ENCODE results near the gene TTLL6. TPM values are rescaled to one million over a fixed set of nuclear protein-coding genes. Genes with fewer than 3 reads are reported as not detected.
A peak's percentile ranks its signal among the peaks of the same experiment; 100 is the strongest.

TTLL6 gene
- total and polyA plus RNA-seq, 2 of the 4 experiments (the other 2 are of a cell fraction) = not detected

GRCh38 chr17:48725004-48725287 is 92.1 kb downstream of the TTLL6 start:
- in situ Hi-C loops (cut with MboI; ENCODE audit: low sequenced_read_pairs) = loop anchor here (5.0 to 10.0 kb wide), 3 partner anchors 77 to 310 kb away; no protein-coding TSS in a partner anchor
- Histone ChIP-seq H3K4me3 (ENCODE audit: insufficient read depth, low read depth, low read length) (no peak overlapping the region), H3K4me2 (ENCODE audit: low read depth, low read length) (peak overlapping the region; percentile 50; the same call in 1 of the 2 replicates)

More at GRCh38 chr17:48725004-48725287, 92.1 kb downstream of the TTLL6 start:
- Histone ChIP-seq H3K4ac (ENCODE audit: low read depth, low read length) (no peak overlapping the region), H2BK20ac (ENCODE audit: low read depth, low read length) (no peak overlapping the region), H2BK15ac (ENCODE audit: low read depth, low read length) (no peak overlapping the region), H3K36me3 (ENCODE audit: control insufficient read depth, insufficient read depth, low read length) (no peaks in the 10 kb centered on the region), H3K27ac (ENCODE audit: insufficient read depth, low read length) (no peak overlapping the region), H3K79me1 (ENCODE audit: low read depth in 1 of 2, low read length in 2 of 2) (no peaks in the 10 kb centered on the region), H4K20me1 (ENCODE audit: insufficient read depth, low read length) (0 out of 2 replicates have a peak, but pooled peaks cover 19% of the 10 kb centered on the region), H2AFZ (replicated peaks; ENCODE audit: low read length, poor library complexity) (no peak overlapping the region), H3K18ac (ENCODE audit: low read depth, low read length) (no peak overlapping the region), H4K8ac (ENCODE audit: low read depth in 2 of 2, low read length in 2 of 2) (no peak overlapping the region), H4K91ac (ENCODE audit: insufficient read depth, low read depth, low read length) (no peak overlapping the region), H3K14ac (replicated peaks; ENCODE audit: low read depth, low read length) (no peak overlapping the region), H2BK120ac (ENCODE audit: low read depth, low read length) (no peak overlapping the region), H3K9ac (ENCODE audit: low read depth, low read length) (no peak overlapping the region), H3K23ac (ENCODE audit: low read depth, low read length) (no peak overlapping the region), H2AK5ac (ENCODE audit: low read depth, low read length) (no peak overlapping the region), H3K9me1 (ENCODE audit: insufficient read depth, low read length) (no peaks in the 10 kb centered on the region), H2AK9ac (replicated peaks; ENCODE audit: low read depth, low read length, poor library complexity) (no peak overlapping the region), H2BK5ac (ENCODE audit: low read depth, low read length, poor library complexity, severe bottlenecking) (no peak overlapping the region), H4K5ac (ENCODE audit: low read depth, low read length) (no peak overlapping the region), H3K4me1 (ENCODE audit: control insufficient read depth, insufficient read depth, low read length) (no peaks in the 10 kb centered on the region), H3K56ac (ENCODE audit: extremely low read depth, insufficient read depth, low read length) (no peak overlapping the region), H3K27me3 (ENCODE audit: control insufficient read depth, insufficient read depth, low read length) (peaks cover 95% of the 10 kb centered on the region), H3K9me3 (ENCODE audit: control insufficient read depth, insufficient read depth, low read length) (peaks cover 8% of the 10 kb centered on the region; the same call in 1 of the 2 replicates)
- POLR2A ChIA-PET (ENCODE audit: unreplicated experiment) = no interaction called here
- DNase-seq (no peak), ATAC-seq (ENCODE audit: low read depth) (peak; percentile 25; the same call in 1 of the 2 replicates)
- no peak for TF ChIP-seq CHD1 (IDR thresholded peaks at IDR 0.05; ENCODE audit: low read depth, low read length)
- TF ChIP-seq BHLHE40 (IDR thresholded peaks at IDR 0.05; ENCODE audit: low read depth, low read length) = no peak
- no peak for TF ChIP-seq SMC3 (IDR thresholded peaks at IDR 0.05; ENCODE audit: low read depth, low read length)
- no peak for TF ChIP-seq POLR2A (IDR thresholded peaks at IDR 0.05; ENCODE audit: low read depth, low read length)
- no peak for TF ChIP-seq MXI1 (IDR thresholded peaks at IDR 0.05; ENCODE audit: borderline replicate concordance, low read depth, low read length)
- no TSS peak for BruUV-seq (replicated peaks)
- intact Hi-C loops (cut with micrococcal nuclease) = loop anchor here (10.0 kb wide), 1 partner anchor 310 kb away; no protein-coding TSS in a partner anchor
- whole genome bisulfite sequencing, 2 experiments (ENCODE audit: extremely low coverage in 2 of 2, insufficient read length in 1 of 2) = no CpG with 5 or more reads among the region's 16 CpGs
- dilution Hi-C loops (cut with HindIII; ENCODE audit: low sequenced_read_pairs, unreplicated experiment) = no loop called here
- CTCF ChIA-PET = interaction anchor here (0.5 to 1.9 kb wide), 5 partner anchors 11 to 154 kb away, joined by 4 to 8 read pairs (median 7); no protein-coding TSS in a partner anchor
